H9 (cell line): ENCODE results near the gene CFAP54. TPM values are rescaled to one million over a fixed set of nuclear protein-coding genes. Genes with fewer than 3 reads are reported as not detected.

Experiments used
- DNase-seq: peaks from one replicate; pipeline ENCODE4 v3.0.0-alpha.2; 2017
- H2AFZ ChIP-seq: one replicate; pipeline ENCODE4 v1.6.1; 2013; ENCODE audit warnings: mild to moderate bottlenecking, low read length, control low read depth, moderate library complexity
- H2AK5ac ChIP-seq: 2 replicates; pipeline ENCODE4 v1.6.1; 2013; ENCODE audit warnings: low read length, control low read depth, mixed read lengths; ENCODE audit not compliant: insufficient read length
- H2BK120ac ChIP-seq: one replicate; pipeline ENCODE4 v1.6.1; 2013; ENCODE audit warnings: low read depth, mild to moderate bottlenecking, low read length, control low read depth, inconsistent platforms; ENCODE audit not compliant: poor library complexity, severe bottlenecking
- H2BK12ac ChIP-seq: 2 replicates; pipeline ENCODE4 v1.6.1; 2013; ENCODE audit warnings: low read length, control low read depth, mixed read lengths, low read depth; ENCODE audit not compliant: insufficient read length
- H2BK15ac ChIP-seq: 2 replicates; pipeline ENCODE4 v1.6.1; 2013; ENCODE audit warnings: low read depth, low read length, control low read depth
- H2BK20ac ChIP-seq: one replicate; pipeline ENCODE4 v1.6.1; 2013; ENCODE audit warnings: low read depth, mild to moderate bottlenecking, low read length, control low read depth, inconsistent platforms; ENCODE audit not compliant: poor library complexity, severe bottlenecking
- H2BK5ac ChIP-seq: 2 replicates; pipeline ENCODE4 v1.6.1; 2013; ENCODE audit warnings: low read length, control low read depth, mixed read lengths; ENCODE audit not compliant: insufficient read length
- H3K14ac ChIP-seq: 2 replicates; pipeline ENCODE4 v1.6.1; 2013; ENCODE audit warnings: low read length, control low read depth; ENCODE audit not compliant: insufficient read depth
- H3K18ac ChIP-seq: 2 replicates; pipeline ENCODE4 v1.6.1; 2013; ENCODE audit warnings: low read depth, mild to moderate bottlenecking, mixed read lengths, low read length, control low read depth; ENCODE audit not compliant: insufficient read length
- H3K23ac ChIP-seq: 2 replicates; pipeline ENCODE4 v1.6.1; 2013; ENCODE audit warnings: low read length, control low read depth, mixed read lengths, low read depth; ENCODE audit not compliant: insufficient read length
- H3K23me2 ChIP-seq: 2 replicates; pipeline ENCODE4 v1.6.1; 2013; ENCODE audit warnings: low read depth, mild to moderate bottlenecking, mixed read lengths, low read length, control low read depth; ENCODE audit not compliant: insufficient read length, poor library complexity, severe bottlenecking
- H3K27ac ChIP-seq: 2 replicates; pipeline ENCODE4 v1.5.1; 2013; ENCODE audit warnings: low read length, control low read depth, mixed read lengths, low read depth; ENCODE audit not compliant: insufficient read length
- H3K27me3 ChIP-seq: 2 replicates; pipeline ENCODE4 v1.6.1; 2013; ENCODE audit warnings: low read length, control low read depth, inconsistent platforms; ENCODE audit not compliant: insufficient read depth
- H3K4ac ChIP-seq: 2 replicates; pipeline ENCODE4 v1.6.1; 2013; ENCODE audit warnings: low read depth, mild to moderate bottlenecking, control low read depth, inconsistent platforms, low read length, moderate library complexity
- H3K4me1 ChIP-seq: 2 replicates; pipeline ENCODE4 v1.6.1; 2013; ENCODE audit warnings: low read length, control low read depth, inconsistent platforms; ENCODE audit not compliant: insufficient read depth
- H3K4me2 ChIP-seq: 2 replicates; pipeline ENCODE4 v1.6.1; 2013; ENCODE audit warnings: low read length, control low read depth, mixed read lengths; ENCODE audit not compliant: insufficient read length, insufficient read depth
- H3K56ac ChIP-seq: 2 replicates; pipeline ENCODE4 v1.6.1; 2013; ENCODE audit warnings: low read depth, mild to moderate bottlenecking, mixed read lengths, low read length, control low read depth; ENCODE audit not compliant: insufficient read length
- H3K79me1 ChIP-seq: 2 replicates; pipeline ENCODE4 v1.6.1; 2013; ENCODE audit warnings: low read depth, mild to moderate bottlenecking, moderate library complexity, low read length, control low read depth, inconsistent platforms; ENCODE audit not compliant: insufficient read depth, poor library complexity, severe bottlenecking
- H3K79me2 ChIP-seq: 2 replicates; pipeline ENCODE4 v1.6.1; 2013; ENCODE audit warnings: low read length, control low read depth, inconsistent platforms; ENCODE audit not compliant: insufficient read depth
- H3K9ac ChIP-seq: 2 replicates; pipeline ENCODE4 v1.6.1; 2013; ENCODE audit warnings: low read length, control low read depth, mixed read lengths; ENCODE audit not compliant: insufficient read length; ENCODE audit errors: extremely low read depth
- H3K9me3 ChIP-seq: one replicate; pipeline ENCODE4 v1.6.1; 2013; ENCODE audit warnings: low read depth, low read length, inconsistent platforms; ENCODE audit not compliant: control insufficient read depth
- H3T11ph ChIP-seq: one replicate; pipeline ENCODE4 v1.6.1; 2013; ENCODE audit warnings: mild to moderate bottlenecking, low read length, control low read depth, inconsistent platforms
- H4K20me1 ChIP-seq: one replicate; pipeline ENCODE4 v1.6.1; 2013; ENCODE audit not compliant: control insufficient read depth, insufficient read length, insufficient read depth
- H4K5ac ChIP-seq: 2 replicates; pipeline ENCODE4 v1.6.1; 2013; ENCODE audit warnings: low read depth, mild to moderate bottlenecking, mixed read lengths, low read length, control low read depth; ENCODE audit not compliant: insufficient read length
- H4K8ac ChIP-seq: replicated peaks from 2 replicates; pipeline ENCODE4 v1.6.1; 2013; ENCODE audit warnings: low read length, control low read depth, mixed read lengths, low read depth; ENCODE audit not compliant: insufficient read length
- H4K91ac ChIP-seq: 2 replicates; pipeline ENCODE4 v1.6.1; 2013; ENCODE audit warnings: low read depth, mild to moderate bottlenecking, moderate library complexity, mixed read lengths, low read length, control low read depth; ENCODE audit not compliant: insufficient read length
- H3K27ac Mint-ChIP-seq, 3 experiments: 2 replicates in 2 of 3; 3 replicates in 1 of 3; pipeline ENCODE4 v1.8.0; 2020 to 2021; ENCODE audit warnings: mixed read lengths in 3 of 3, mild to moderate bottlenecking in 1 of 3, moderate library complexity in 1 of 3
- H3K27me3 Mint-ChIP-seq: 2 replicates; pipeline ENCODE4 v1.8.0; 2021; ENCODE audit warnings: low read depth, mild to moderate bottlenecking, moderate library complexity, mixed read lengths
- H3K36me3 Mint-ChIP-seq, 3 experiments: 2 replicates in 2 of 3; 3 replicates in 1 of 3; pipeline ENCODE4 v1.8.0; 2020 to 2021; ENCODE audit warnings: low read depth in 3 of 3, mixed read lengths in 3 of 3; ENCODE audit not compliant: insufficient read depth in 1 of 3
- H3K4me1 Mint-ChIP-seq, 2 experiments: 2 replicates each; pipeline ENCODE4 v1.8.0; 2020; ENCODE audit warnings: mixed read lengths in 2 of 2
- H3K4me3 Mint-ChIP-seq, 2 experiments: 2 replicates in 1 of 2; 3 replicates in 1 of 2; pipeline ENCODE4 v1.8.0; 2020 to 2021; ENCODE audit warnings: mild to moderate bottlenecking in 2 of 2, mixed read lengths in 2 of 2, moderate library complexity in 1 of 2
- H3K9me3 Mint-ChIP-seq, 2 experiments: 2 replicates in 1 of 2; 3 replicates in 1 of 2; pipeline ENCODE4 v1.8.0; 2020; ENCODE audit warnings: mild to moderate bottlenecking in 2 of 2, mixed read lengths in 2 of 2, moderate library complexity in 1 of 2
- CTCF ChIP-seq: fragments of 200-600 bp; sonication (generic); conservative IDR thresholded peaks from 3 replicates; pipeline ENCODE4 v1.8.0; 2021; ENCODE audit warnings: antibody characterized with exemption, mild to moderate bottlenecking
- WGBS: extraction: QIAGEN DNeasy Blood & Tissue Kit; methylation state at CpG from one replicate; pipeline ENCODE4 v1.1.7; 2013; ENCODE audit warnings: missing lambda C conversion rate, low lambda C conversion rate, mixed read lengths; ENCODE audit not compliant: insufficient read length; ENCODE audit errors: extremely low coverage; 5-methylcytosine and 5-hydroxymethylcytosine counted together
- total RNA-seq: library from RNA; stranded (reverse); gene quantifications from 2 replicates; pipeline ENCODE4 v1.2.1, GENCODE V29; 2021

Gene CFAP54
- total RNA-seq, 1 experiment from 2014 or later = 0.24 TPM

DNA sequence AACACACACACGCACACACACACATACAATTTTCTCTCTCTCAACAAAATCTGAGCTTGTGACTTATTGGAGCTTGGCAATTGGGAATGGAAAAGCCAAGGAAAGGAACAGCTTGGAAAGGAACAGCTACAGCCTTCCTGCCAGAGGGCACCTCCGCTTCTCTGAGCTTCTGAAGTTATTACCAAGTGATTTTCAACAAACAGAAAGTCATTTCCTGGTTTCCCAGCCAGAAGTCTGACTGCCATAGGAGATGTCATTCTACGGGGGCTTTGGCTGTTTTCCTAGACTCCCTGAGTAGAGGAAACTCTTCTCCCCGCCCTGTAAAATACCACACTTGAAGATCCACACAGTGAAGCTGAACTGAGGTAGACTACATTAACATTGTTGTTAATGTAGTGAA, 198.3 kb downstream of the CFAP54 start:
- Histone ChIP-seq H2BK15ac (no peak overlapping the region), H4K91ac (no peak overlapping the region), H2BK12ac (no peak overlapping the region), H3K79me1 (no peaks in the 10 kb centered on the region), H3K23me2 (no peaks in the 10 kb centered on the region), H2AFZ (no peak overlapping the region), H3K56ac (no peak overlapping the region), H3K4me2 (no peak overlapping the region), H4K8ac (no peak overlapping the region), H3K14ac (no peak overlapping the region), H3K9me3 (no peaks in the 10 kb centered on the region), H2BK5ac (no peak overlapping the region), H3K4ac (no peak overlapping the region), H3T11ph (no peak overlapping the region), H2BK120ac (no peak overlapping the region), H3K27ac (no peak overlapping the region), H2AK5ac (no peak overlapping the region), H3K4me1 (no peaks in the 10 kb centered on the region), H3K23ac (no peak overlapping the region), H4K20me1 (no peaks in the 10 kb centered on the region), H3K18ac (no peak overlapping the region), H3K9ac (no peak overlapping the region), H3K79me2 (no peaks in the 10 kb centered on the region), H2BK20ac (no peak overlapping the region), H3K27me3 (no peaks in the 10 kb centered on the region), H4K5ac (no peak overlapping the region)
- Mint-ChIP-seq H3K27me3 (no peaks in the 10 kb centered on the region), H3K27ac (no peak overlapping the region), H3K36me3 (no peaks in the 10 kb centered on the region), H3K4me1 (no peaks in the 10 kb centered on the region), H3K4me3 (no peak overlapping the region), H3K9me3 (peaks cover 0 to 3% of the 10 kb centered on the region in 2 experiments; a peak in 3 of 5 replicates)
- WGBS = no CpG with 5 or more reads among the region's 4 CpGs
- no peak for DNase-seq
- TF ChIP-seq CTCF = no peak
